Mesenchymal stem cell (in vitro differentiated cells and primary cell): ENCODE data around the gene SH3TC1.

ENCODE experiments used
- DNase-seq: peaks from one replicate; pipeline ENCODE4 v3.0.0-alpha.2; 2013
- H2AFZ ChIP-seq: one replicate; pipeline ENCODE4 v1.6.1; 2013; ENCODE audit warnings: low read depth, mild to moderate bottlenecking, control low read depth, inconsistent platforms, low read length, moderate library complexity
- H2AK5ac ChIP-seq: 2 replicates; pipeline ENCODE4 v1.6.1; 2013; ENCODE audit warnings: low read length, moderate library complexity, mild to moderate bottlenecking, inconsistent platforms; ENCODE audit not compliant: severe bottlenecking
- H2BK120ac ChIP-seq: one replicate; pipeline ENCODE4 v1.6.1; 2013; ENCODE audit warnings: low read depth, mild to moderate bottlenecking, inconsistent platforms, low read length, moderate library complexity
- H2BK12ac ChIP-seq, 2 experiments: one replicate each; pipeline ENCODE4 v1.6.1; 2013; ENCODE audit warnings: inconsistent platforms in 2 of 2, low read length in 2 of 2, mild to moderate bottlenecking in 2 of 2, moderate library complexity in 2 of 2, control low read depth in 1 of 2
- H2BK15ac ChIP-seq: one replicate; pipeline ENCODE4 v1.6.1; 2013; ENCODE audit warnings: mild to moderate bottlenecking, low read depth, inconsistent platforms; ENCODE audit not compliant: poor library complexity, severe bottlenecking
- H2BK5ac ChIP-seq: 2 replicates; pipeline ENCODE4 v1.6.1; 2013; ENCODE audit warnings: low read depth, mild to moderate bottlenecking, low read length, control low read depth, inconsistent platforms; ENCODE audit not compliant: poor library complexity, severe bottlenecking
- H3K14ac ChIP-seq, 2 experiments: one replicate each; pipeline ENCODE4 v1.6.1; 2013; ENCODE audit warnings: inconsistent platforms in 2 of 2, low read length in 2 of 2, control low read depth in 1 of 2, mild to moderate bottlenecking in 1 of 2, moderate library complexity in 1 of 2
- H3K18ac ChIP-seq, 2 experiments: one replicate each; pipeline ENCODE4 v1.6.1; 2013; ENCODE audit warnings: inconsistent platforms in 2 of 2, low read length in 2 of 2, control low read depth in 1 of 2, low read depth in 1 of 2, mild to moderate bottlenecking in 1 of 2
- H3K23ac ChIP-seq, 2 experiments: one replicate each; pipeline ENCODE4 v1.6.1; 2013; ENCODE audit warnings: inconsistent platforms in 2 of 2, low read length in 2 of 2, mild to moderate bottlenecking in 2 of 2, moderate library complexity in 2 of 2, control low read depth in 1 of 2
- H3K27ac ChIP-seq: 2 replicates; pipeline ENCODE4 v1.5.1; 2013; ENCODE audit warnings: mild to moderate bottlenecking, moderate library complexity, low read length, control low read depth, inconsistent platforms; ENCODE audit not compliant: poor library complexity, severe bottlenecking
- H3K27me3 ChIP-seq, 2 experiments: 2 replicates each; pipeline versions ENCODE4 v1.6.1 to v1.7.0; 2013; ENCODE audit warnings: low read length in 2 of 2, mild to moderate bottlenecking in 2 of 2, moderate library complexity in 2 of 2, control low read depth in 1 of 2, inconsistent platforms in 1 of 2; ENCODE audit not compliant: control insufficient read depth in 1 of 2, insufficient read depth in 1 of 2
- H3K36me3 ChIP-seq, 2 experiments: 2 replicates each; pipeline versions ENCODE4 v1.6.1 to v1.7.0; 2013; ENCODE audit warnings: low read length in 2 of 2, control low read depth in 1 of 2, inconsistent platforms in 1 of 2, low read depth in 1 of 2, mild to moderate bottlenecking in 1 of 2; ENCODE audit not compliant: insufficient read depth in 2 of 2, control insufficient read depth in 1 of 2
- H3K4ac ChIP-seq, 2 experiments: one replicate each; pipeline ENCODE4 v1.6.1; 2013; ENCODE audit warnings: inconsistent platforms in 2 of 2, low read length in 2 of 2, mild to moderate bottlenecking in 2 of 2, moderate library complexity in 2 of 2, control low read depth in 1 of 2, low read depth in 1 of 2
- H3K4me1 ChIP-seq: 2 replicates; pipeline ENCODE4 v1.6.1; 2013; ENCODE audit warnings: low read depth, low read length, control low read depth; ENCODE audit not compliant: control insufficient read depth, insufficient read depth
- H3K4me2 ChIP-seq: 2 replicates; pipeline ENCODE4 v1.6.1; 2013; ENCODE audit warnings: low read length, mild to moderate bottlenecking, inconsistent platforms; ENCODE audit not compliant: poor library complexity, severe bottlenecking
- H3K4me3 ChIP-seq, 2 experiments: 2 replicates each; pipeline versions ENCODE4 v1.5.1 to v1.7.0; 2013; ENCODE audit warnings: low read length in 2 of 2, mild to moderate bottlenecking in 2 of 2, control low read depth in 1 of 2, low read depth in 1 of 2; ENCODE audit not compliant: insufficient read depth in 1 of 2
- H3K79me1 ChIP-seq: replicated peaks from 2 replicates; pipeline ENCODE4 v1.6.1; 2013; ENCODE audit warnings: mild to moderate bottlenecking, control low read depth, low read length, inconsistent platforms; ENCODE audit not compliant: poor library complexity, severe bottlenecking
- H3K9ac ChIP-seq: 2 replicates; pipeline ENCODE4 v1.7.0; 2013; ENCODE audit warnings: mild to moderate bottlenecking, low read length, moderate library complexity
- H3K9me3 ChIP-seq: 2 replicates; pipeline ENCODE4 v1.7.0; 2013; ENCODE audit warnings: mild to moderate bottlenecking, low read length; ENCODE audit not compliant: control insufficient read depth
- H4K8ac ChIP-seq: one replicate; pipeline ENCODE4 v1.6.1; 2013; ENCODE audit warnings: inconsistent platforms, mild to moderate bottlenecking, low read length, moderate library complexity
- H4K91ac ChIP-seq: one replicate; pipeline ENCODE4 v1.6.1; 2013; ENCODE audit warnings: mild to moderate bottlenecking, low read length, inconsistent platforms
- WGBS: methylation state at CpG from one replicate; pipeline ENCODE4 v1.1.7; 2013; ENCODE audit warnings: mixed read lengths; 5-methylcytosine and 5-hydroxymethylcytosine counted together

SH3TC1 gene

DNA sequence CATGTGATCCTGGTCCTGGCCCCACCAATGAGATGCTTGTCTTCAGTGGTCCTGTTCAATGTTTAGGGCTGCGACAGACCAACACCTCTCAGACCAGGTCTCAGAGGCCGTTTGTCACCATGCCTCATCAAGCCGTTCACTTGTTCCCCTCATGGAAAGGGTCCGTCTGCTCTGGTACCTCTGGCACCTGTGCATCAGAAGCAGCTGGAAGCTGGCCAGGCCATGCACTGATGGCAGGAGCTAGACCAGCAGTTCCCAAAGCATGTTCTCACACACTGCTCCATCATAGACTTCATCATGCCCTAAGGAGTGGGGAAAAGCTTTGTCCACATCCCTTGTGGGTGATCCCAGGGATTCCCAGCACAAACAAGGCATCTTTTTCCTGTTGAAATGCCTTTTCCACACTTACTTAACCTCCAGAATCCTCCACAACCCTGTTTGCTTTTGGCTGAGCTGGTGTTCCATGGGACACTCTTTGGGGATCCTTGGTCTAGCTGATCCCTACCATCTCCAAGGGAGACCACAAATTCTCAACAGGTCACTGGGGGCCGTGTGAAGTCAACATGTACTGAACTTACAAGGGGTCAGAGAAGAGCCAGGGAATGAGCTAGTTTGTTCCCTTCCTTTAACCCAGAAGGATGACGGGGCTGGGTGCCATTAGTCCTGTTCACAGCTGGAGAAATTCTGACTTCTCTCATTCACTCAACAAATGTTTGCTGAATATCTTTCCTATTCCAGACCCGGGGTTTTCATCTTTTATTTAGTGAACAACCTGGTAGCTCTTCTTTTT lies 21.8 kb downstream of the SH3TC1 start:
- no peak overlapping the region for H3K4ac ChIP-seq
- H3K18ac ChIP-seq, result peak overlapping the region; percentile 9 to 25
- 91% methylated on average over 7 of the region's 7 CpGs for WGBS
- no peak overlapping the region for H3K14ac ChIP-seq
- peak; percentile 67 for DNase-seq
- no peak overlapping the region for H4K8ac ChIP-seq
- no peak overlapping the region for H3K9ac ChIP-seq
- no peak overlapping the region for H2AK5ac ChIP-seq
- no peak overlapping the region for H4K91ac ChIP-seq
- H2BK120ac ChIP-seq, result no peak overlapping the region
- peak overlapping the region; percentile 86 for H2BK15ac ChIP-seq
- H3K79me1 ChIP-seq, result no peaks in the 10 kb centered on the region
- H2AFZ ChIP-seq, result no peak overlapping the region
- H3K27ac ChIP-seq, result no peak overlapping the region
- H3K4me1 ChIP-seq, result peaks cover 4% of the 10 kb centered on the region
- peaks cover 19 to 81% of the 10 kb centered on the region in 2 experiments for H3K36me3 ChIP-seq
- no peak overlapping the region for H3K4me3 ChIP-seq
- peaks cover 0 to 5% of the 10 kb centered on the region in 2 experiments for H3K27me3 ChIP-seq
- H2BK12ac ChIP-seq, result peak overlapping the region in 1 of 2 experiments; percentile 15
- H2BK5ac ChIP-seq, result no peak overlapping the region
- peak overlapping the region in 1 of 2 experiments; percentile 6 for H3K23ac ChIP-seq
- H3K9me3 ChIP-seq, result no peaks in the 10 kb centered on the region
- H3K4me2 ChIP-seq, result no peak overlapping the region

DNA sequence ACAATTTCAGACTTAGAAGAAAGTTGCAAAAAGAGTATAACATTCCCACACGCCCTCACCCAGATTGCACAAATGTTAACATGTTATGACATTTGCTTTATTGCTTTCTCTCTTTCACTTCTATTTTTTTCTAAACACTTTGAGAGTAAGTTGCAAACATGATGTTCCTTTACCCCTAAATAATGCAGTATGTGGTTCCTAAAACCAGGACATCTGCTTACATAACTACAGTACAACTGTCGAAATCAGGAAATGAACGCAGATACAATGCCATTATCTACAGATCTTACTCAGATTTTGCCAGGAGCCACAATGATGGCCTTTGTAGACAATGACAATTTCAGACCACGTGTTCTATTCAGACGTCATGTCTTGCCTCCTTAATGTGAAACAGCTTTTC lies 22.4 kb downstream of the SH3TC1 start:
- Histone ChIP-seq H2AK5ac (no peak overlapping the region), H4K8ac (no peak overlapping the region), H2BK15ac (no peak overlapping the region), H3K4me3 (no peak overlapping the region), H3K36me3 (peaks cover 19 to 74% of the 10 kb centered on the region in 2 experiments), H3K79me1 (no peaks in the 10 kb centered on the region), H2AFZ (no peak overlapping the region), H2BK12ac (no peak overlapping the region), H2BK5ac (no peak overlapping the region), H3K27me3 (peaks cover 0 to 9% of the 10 kb centered on the region in 2 experiments), H2BK120ac (no peak overlapping the region), H3K18ac (no peak overlapping the region), H3K4me1 (peaks cover 7% of the 10 kb centered on the region), H3K14ac (no peak overlapping the region), H3K27ac (no peak overlapping the region), H3K23ac (no peak overlapping the region), H4K91ac (no peak overlapping the region), H3K4ac (no peak overlapping the region), H3K9ac (no peak overlapping the region), H3K4me2 (no peak overlapping the region), H3K9me3 (no peaks in the 10 kb centered on the region)
- 52% methylated on average over 5 of the region's 5 CpGs for WGBS
- peak; percentile 78 for DNase-seq

DNA sequence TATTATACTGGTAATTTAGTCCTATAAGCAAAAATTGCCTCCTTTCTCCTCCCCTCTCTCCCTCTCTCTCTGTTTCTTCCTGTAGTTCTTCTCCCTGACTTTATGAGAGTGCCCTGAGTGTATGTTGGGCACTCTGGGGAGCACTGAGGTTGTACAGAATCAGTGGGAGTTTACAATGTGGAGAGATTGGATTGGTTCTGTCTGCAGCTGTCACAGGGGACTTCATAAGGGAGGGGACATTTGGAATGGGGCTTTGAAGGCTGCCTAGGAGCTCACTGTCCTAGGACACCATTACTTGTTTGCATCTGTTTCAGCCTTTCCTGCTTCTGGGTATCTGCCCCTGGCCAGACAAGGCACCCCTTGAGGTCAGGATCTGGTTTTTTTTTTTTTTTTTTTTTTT lies 22.9 kb downstream of the SH3TC1 start:
- no peak overlapping the region for H2BK12ac ChIP-seq

DNA sequence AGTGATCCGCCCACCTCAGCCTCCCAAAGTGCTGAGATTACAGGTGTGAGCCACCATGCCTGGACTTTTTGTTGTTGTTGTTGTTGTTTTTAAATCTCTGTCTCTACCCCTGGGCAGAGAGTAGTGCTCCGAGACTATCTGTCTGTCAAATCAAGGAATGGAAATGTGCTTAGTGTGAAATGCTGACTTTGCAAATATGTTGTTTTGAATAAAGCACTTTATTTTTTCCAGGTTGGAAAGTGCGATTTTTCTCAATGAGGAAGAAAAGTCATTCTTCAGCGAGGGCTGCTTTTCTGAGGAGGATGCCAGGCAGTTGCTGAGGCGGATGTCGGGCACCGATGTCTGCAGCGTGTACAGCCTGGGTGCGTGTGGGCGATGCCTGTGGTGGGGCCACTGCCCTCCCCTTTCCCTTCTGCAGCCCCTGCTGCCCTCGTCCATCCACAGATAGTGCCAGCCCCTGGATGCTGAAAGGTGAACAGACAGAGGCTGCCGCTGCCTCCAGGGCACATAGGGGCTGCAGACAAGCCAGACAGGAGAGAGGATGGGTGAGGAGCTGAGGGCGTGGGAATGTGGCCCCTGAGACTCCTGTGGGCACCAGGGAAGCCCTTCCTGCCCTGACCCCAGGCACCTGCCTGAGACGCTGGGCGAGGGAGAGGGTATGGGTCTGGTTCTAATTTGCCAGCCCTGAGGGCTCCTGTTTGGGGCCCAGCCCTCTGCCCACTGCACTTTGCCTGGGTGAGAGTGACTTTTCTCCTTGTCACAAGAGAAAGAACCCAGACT lies 23.7 kb downstream of the SH3TC1 start:
- Histone ChIP-seq H2AFZ (no peak overlapping the region), H2BK5ac (no peak overlapping the region), H3K27ac (no peak overlapping the region), H2BK120ac (no peak overlapping the region), H3K4me3 (no peak overlapping the region), H4K91ac (peak overlapping the region; percentile 54), H4K8ac (no peak overlapping the region), H3K14ac (peak overlapping the region in 1 of 2 experiments; percentile 13), H2BK12ac (no peak overlapping the region), H3K79me1 (peaks cover 2% of the 10 kb centered on the region), H3K18ac (no peak overlapping the region), H2BK15ac (no peak overlapping the region), H3K9ac (no peak overlapping the region), H2AK5ac (no peak overlapping the region), H3K9me3 (no peaks in the 10 kb centered on the region), H3K4me1 (peaks cover 11% of the 10 kb centered on the region), H3K27me3 (peaks cover 0 to 11% of the 10 kb centered on the region in 2 experiments), H3K4ac (no peak overlapping the region), H3K4me2 (no peak overlapping the region), H3K23ac (no peak overlapping the region), H3K36me3 (peaks cover 19 to 74% of the 10 kb centered on the region in 2 experiments)
- no peak for DNase-seq
- 95% methylated on average over 15 of the region's 15 CpGs for WGBS

More for the DNA sequence above, 22.9 kb downstream of the SH3TC1 start:
- Histone ChIP-seq H3K4me2 (no peak overlapping the region), H3K9me3 (no peaks in the 10 kb centered on the region), H3K14ac (no peak overlapping the region), H2BK5ac (no peak overlapping the region), H4K8ac (no peak overlapping the region), H3K4ac (no peak overlapping the region), H2AK5ac (no peak overlapping the region), H3K9ac (no peak overlapping the region), H3K79me1 (no peaks in the 10 kb centered on the region), H2BK120ac (no peak overlapping the region), H3K18ac (no peak overlapping the region), H3K4me3 (no peak overlapping the region), H4K91ac (no peak overlapping the region), H2BK15ac (no peak overlapping the region), H3K27ac (no peak overlapping the region), H3K27me3 (peaks cover 0 to 11% of the 10 kb centered on the region in 2 experiments), H3K4me1 (peaks cover 7% of the 10 kb centered on the region), H2AFZ (no peak overlapping the region), H3K36me3 (peaks cover 19 to 74% of the 10 kb centered on the region in 2 experiments), H3K23ac (no peak overlapping the region)
- DNase-seq, result peak; percentile 28
